ENCODE data around the gene SPCS2. TPM values are rescaled to one million over a fixed set of nuclear protein-coding genes. Genes with fewer than 3 reads are reported as not detected.

SPCS2 gene
- total RNA-seq, 4 donors from 2014 or later: 40.7 to 62.8 (median 53.6) TPM

DNA sequence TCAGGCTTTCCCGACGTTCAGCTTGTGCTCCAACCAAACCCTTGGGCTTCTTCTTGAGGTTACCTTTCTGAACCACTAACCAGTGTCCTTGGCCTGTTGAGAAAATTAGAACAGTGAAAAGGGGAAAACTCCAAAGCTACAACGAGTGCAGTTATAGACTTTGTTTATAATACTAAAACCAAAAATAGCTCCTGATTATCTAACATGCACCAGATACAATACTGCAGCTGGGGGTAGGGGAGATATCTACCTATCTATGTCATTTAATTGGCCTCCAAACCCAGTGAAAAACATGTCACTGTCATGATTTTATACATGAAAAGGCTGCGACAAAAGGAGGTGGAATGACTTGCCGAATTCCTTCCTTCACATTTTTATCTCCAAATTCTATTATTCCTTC lies 12.1 kb upstream of the SPCS2 start:
- Histone ChIP-seq H3K9me3 (no peaks in the 10 kb centered on the region), H3K36me3 (peaks cover 0 to 92% (median 0%) of the 10 kb centered on the region in 3 donors), H3K27ac (no peak overlapping the region), H3K27me3 (peaks cover 0 to 4% (median 0%) of the 10 kb centered on the region in 4 donors), H3K4me1 (no peaks in the 10 kb centered on the region), H3K4me3 (no peak overlapping the region)
- WGBS, 2 donors: 81 to 84% methylated on average over 5 of the region's 5 CpGs
- intact Hi-C loops (cut with DNase I): no loop called here
- DNase-seq: no peak
- TF ChIP-seq, protein P1, sequence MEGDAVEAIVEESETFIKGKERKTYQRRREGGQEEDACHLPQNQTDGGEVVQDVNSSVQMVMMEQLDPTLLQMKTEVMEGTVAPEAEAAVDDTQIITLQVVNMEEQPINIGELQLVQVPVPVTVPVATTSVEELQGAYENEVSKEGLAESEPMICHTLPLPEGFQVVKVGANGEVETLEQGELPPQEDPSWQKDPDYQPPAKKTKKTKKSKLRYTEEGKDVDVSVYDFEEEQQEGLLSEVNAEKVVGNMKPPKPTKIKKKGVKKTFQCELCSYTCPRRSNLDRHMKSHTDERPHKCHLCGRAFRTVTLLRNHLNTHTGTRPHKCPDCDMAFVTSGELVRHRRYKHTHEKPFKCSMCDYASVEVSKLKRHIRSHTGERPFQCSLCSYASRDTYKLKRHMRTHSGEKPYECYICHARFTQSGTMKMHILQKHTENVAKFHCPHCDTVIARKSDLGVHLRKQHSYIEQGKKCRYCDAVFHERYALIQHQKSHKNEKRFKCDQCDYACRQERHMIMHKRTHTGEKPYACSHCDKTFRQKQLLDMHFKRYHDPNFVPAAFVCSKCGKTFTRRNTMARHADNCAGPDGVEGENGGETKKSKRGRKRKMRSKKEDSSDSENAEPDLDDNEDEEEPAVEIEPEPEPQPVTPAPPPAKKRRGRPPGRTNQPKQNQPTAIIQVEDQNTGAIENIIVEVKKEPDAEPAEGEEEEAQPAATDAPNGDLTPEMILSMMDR (IDR thresholded peaks at IDR 0.05): no peak
- no peak for TF ChIP-seq POLR2A (IDR thresholded peaks at IDR 0.05)

DNA sequence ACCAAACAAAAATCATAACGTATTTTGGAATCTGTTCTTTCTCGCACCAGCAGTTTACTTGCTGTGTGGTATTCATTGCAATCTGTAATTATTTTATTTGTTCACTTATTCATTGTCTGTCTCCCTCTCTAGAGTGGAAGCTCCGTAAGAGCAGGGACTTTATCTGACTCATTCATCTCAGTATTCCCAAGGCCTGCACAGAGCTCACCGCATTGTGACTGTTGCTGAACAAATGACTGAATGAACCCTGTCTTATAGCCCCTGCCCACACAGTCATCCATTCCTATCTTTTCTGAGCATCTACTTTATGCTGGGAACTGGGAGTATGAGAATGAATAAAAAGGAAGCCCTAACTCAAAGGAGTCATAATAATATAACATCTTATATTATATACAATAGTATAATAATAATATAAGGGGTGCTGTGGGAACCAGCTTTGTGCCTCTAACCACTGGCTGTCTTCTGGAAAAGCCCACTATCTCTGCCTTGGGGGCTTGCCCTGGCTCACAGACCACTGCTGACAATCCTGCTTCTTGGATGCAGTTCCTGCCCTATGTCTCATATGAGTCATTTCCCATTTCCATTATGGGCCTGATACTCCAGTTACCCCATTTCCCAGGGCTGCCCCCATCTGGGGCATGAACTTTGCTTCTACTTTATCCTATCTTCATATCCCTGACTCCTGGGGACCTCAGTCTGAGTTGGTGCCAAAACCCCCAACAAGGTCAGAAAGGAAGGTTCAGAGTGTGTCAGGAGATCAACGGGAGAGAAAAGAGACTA lies 11.2 kb upstream of the SPCS2 start:
- H3K4me1 ChIP-seq: peaks cover 0 to 7% (median 3%) of the 10 kb centered on the region in 3 donors
- no peaks in the 10 kb centered on the region for H3K9me3 ChIP-seq
- DNase-seq: no peak
- TF ChIP-seq, protein P1 (IDR thresholded peaks at IDR 0.05): no peak
- TF ChIP-seq POLR2A (IDR thresholded peaks at IDR 0.05): no peak
- peaks cover 0 to 90% (median 0%) of the 10 kb centered on the region in 3 donors for H3K36me3 ChIP-seq
- no peak overlapping the region for H3K4me3 ChIP-seq
- intact Hi-C loops (cut with DNase I): no loop called here
- peaks cover 0 to 4% (median 0%) of the 10 kb centered on the region in 4 donors for H3K27me3 ChIP-seq
- WGBS, 2 donors: 86% methylated on average over 5 of the region's 5 CpGs
- H3K27ac ChIP-seq: no peak overlapping the region

DNA sequence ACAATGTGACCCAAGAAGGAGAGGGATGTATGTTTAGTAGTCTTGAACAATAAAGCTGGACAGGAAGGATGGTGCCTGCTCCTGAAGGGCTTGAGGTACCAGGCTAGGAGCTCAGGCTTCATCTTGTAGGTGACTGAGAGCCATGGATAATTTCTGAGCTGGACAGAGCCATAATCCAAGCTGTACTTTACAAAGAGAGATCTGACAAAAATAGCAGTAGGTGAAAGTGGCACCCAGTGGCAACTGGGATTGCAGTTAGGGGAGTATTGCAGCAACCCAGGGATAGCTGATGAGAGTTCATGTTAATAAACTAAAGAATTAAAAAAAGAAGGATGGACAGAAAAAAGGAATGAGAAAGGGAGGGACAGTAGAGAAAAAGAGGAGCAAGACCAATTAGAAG lies 7.6 kb upstream of the SPCS2 start:
- intact Hi-C loops (cut with DNase I): no loop called here
- Histone ChIP-seq H3K27me3 (peaks cover 0 to 4% (median 0%) of the 10 kb centered on the region in 4 donors), H3K27ac (no peak overlapping the region), H3K4me1 (peaks cover 0 to 20% (median 3%) of the 10 kb centered on the region in 3 donors), H3K36me3 (peaks cover 0 to 62% (median 0%) of the 10 kb centered on the region in 3 donors), H3K4me3 (no peak overlapping the region), H3K9me3 (no peaks in the 10 kb centered on the region)
- no peak for DNase-seq
- TF ChIP-seq POLR2A (IDR thresholded peaks at IDR 0.05): no peak
- TF ChIP-seq, protein P1 (IDR thresholded peaks at IDR 0.05): no peak

DNA sequence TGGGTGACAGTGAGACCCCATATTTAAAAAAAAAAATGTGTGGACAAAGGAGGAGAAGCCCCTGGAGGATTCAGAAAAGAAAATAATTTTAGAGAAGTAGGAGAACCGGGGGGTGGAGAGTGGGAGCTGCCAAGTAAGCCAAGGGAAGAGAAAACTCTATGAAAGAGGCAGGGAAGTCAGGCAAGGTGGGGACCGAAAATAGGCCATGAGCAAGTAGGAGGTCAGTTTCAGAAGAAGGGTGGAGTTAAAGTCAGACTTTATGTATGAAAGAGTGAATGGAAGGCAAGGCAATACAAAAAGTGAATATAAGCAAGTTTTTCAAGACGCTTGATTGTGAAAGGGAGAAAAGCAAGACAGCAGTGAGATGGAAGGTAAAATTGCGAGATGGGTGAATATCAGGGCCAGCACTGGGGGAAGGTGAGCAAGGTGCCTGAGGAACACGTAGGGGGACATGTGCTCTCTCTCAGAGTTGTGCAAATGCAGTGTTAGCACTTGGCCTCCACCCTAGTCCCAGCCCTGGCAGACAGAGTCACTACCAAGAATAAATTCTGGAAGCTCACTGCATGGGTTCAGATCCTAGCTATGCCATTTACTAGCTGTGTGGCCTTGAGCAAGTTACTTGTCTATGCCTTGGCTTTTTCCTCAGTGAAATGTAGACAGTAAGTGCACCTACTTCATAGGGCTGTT lies 6.8 kb upstream of the SPCS2 start:
- H3K9me3 ChIP-seq: no peaks in the 10 kb centered on the region
- H3K4me3 ChIP-seq: no peak overlapping the region
- peak overlapping the region in 1 of 4 donors; percentile 63 for H3K27ac ChIP-seq
- TF ChIP-seq POLR2A (IDR thresholded peaks at IDR 0.05): no peak
- TF ChIP-seq, protein P1 (IDR thresholded peaks at IDR 0.05): no peak
- peaks cover 0 to 4% (median 0%) of the 10 kb centered on the region in 4 donors for H3K27me3 ChIP-seq
- 72 to 82% methylated on average over 5 of the region's 5 CpGs for WGBS, 2 donors
- intact Hi-C loops (cut with DNase I): no loop called here
- peaks cover 0 to 55% (median 0%) of the 10 kb centered on the region in 3 donors for H3K36me3 ChIP-seq
- DNase-seq: no peak
- H3K4me1 ChIP-seq: peaks cover 0 to 20% (median 3%) of the 10 kb centered on the region in 3 donors

DNA sequence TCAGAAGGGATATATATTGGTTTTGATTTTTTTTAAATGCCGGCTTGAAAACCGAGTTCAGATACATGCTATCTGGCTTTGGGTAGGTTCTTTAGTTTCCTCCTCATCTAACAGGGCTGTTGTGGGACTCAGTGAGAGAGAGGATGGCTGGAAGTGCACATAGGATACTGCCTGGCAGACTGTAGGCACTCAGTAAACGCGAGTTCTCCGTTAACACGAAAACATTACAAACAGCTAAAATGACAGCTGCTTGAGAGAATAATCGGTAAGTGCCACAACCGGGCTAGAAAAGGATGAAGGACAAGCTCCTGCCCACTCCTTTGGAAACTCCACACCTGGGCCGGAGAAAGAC lies 544 bp upstream of the SPCS2 start:
- Histone ChIP-seq H3K9me3 (no peaks in the 10 kb centered on the region), H3K27ac (peak overlapping the region; percentile 86 to 90 (median 88)), H3K4me3 (peak overlapping the region; percentile 69 to 86 (median 84)), H3K4me1 (peaks cover 5 to 58% (median 21%) of the 10 kb centered on the region in 3 donors), H3K27me3 (no peaks in the 10 kb centered on the region), H3K36me3 (peaks cover 0 to 20% (median 0%) of the 10 kb centered on the region in 3 donors)
- TF ChIP-seq, protein P1 (IDR thresholded peaks at IDR 0.05): no peak
- TF ChIP-seq POLR2A (IDR thresholded peaks at IDR 0.05): no peak
- no peak for DNase-seq
- intact Hi-C loops (cut with DNase I): no loop called here
- 0 to 1% methylated on average over 7 of the region's 9 CpGs for WGBS, 2 donors

All from esophagus squamous epithelium (tissue), 5 donors.